AG09309 (cell line): ENCODE results near the gene FAM216A.
A peak's percentile ranks its signal among the peaks of the same experiment; 100 is the strongest.

Experiments
- DNase-seq: peaks from one replicate; pipeline ENCODE4 v3.0.0-alpha.2; 2010; ENCODE audit warnings: low read depth
- H3K4me3 ChIP-seq: 2 replicates; pipeline ENCODE4 v1.5.1; 2011; ENCODE audit warnings: mild to moderate bottlenecking, low read depth, low read length, moderate library complexity; ENCODE audit not compliant: control insufficient read depth
- TF ChIP-seq, protein P1 (sequence below): IDR thresholded peaks from 2 replicates; pipeline ENCODE4 v1.5.1; 2011; ENCODE audit warnings: mild to moderate bottlenecking, low read depth, low read length, inconsistent platforms; ENCODE audit not compliant: insufficient read depth, control insufficient read depth; ENCODE audit errors: missing control alignments

FAM216A gene

GRCh38 chr12:110431957-110432587 lies 36.6 kb upstream of the FAM216A start:
- no peak for DNase-seq
- H3K4me3 ChIP-seq: no peak overlapping the region
- TF ChIP-seq, protein P1, sequence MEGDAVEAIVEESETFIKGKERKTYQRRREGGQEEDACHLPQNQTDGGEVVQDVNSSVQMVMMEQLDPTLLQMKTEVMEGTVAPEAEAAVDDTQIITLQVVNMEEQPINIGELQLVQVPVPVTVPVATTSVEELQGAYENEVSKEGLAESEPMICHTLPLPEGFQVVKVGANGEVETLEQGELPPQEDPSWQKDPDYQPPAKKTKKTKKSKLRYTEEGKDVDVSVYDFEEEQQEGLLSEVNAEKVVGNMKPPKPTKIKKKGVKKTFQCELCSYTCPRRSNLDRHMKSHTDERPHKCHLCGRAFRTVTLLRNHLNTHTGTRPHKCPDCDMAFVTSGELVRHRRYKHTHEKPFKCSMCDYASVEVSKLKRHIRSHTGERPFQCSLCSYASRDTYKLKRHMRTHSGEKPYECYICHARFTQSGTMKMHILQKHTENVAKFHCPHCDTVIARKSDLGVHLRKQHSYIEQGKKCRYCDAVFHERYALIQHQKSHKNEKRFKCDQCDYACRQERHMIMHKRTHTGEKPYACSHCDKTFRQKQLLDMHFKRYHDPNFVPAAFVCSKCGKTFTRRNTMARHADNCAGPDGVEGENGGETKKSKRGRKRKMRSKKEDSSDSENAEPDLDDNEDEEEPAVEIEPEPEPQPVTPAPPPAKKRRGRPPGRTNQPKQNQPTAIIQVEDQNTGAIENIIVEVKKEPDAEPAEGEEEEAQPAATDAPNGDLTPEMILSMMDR: no peak

GRCh38 chr12:110436231-110436630 lies 32.4 kb upstream of the FAM216A start:
- TF ChIP-seq, protein P1: no peak
- no peak overlapping the region for H3K4me3 ChIP-seq
- no peak for DNase-seq

DNA sequence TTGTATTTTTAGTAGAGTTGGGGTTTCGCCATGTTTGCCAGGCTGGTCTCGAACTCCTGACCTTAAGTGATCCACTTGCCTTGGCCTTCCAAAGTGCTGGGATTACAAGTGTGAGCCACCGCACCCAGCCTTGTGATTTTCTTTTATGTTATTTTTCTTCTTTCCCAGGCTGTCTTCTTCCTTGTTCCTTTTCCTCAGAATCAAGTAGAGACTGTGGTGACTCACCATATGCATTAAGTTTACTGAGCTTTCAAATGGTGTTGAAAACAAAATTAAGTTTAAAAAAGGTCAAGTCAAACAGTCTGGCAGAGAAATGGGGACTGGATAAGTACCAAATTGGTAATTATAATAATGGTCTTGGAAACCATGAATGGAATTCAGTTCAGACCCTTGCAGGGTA lies 24.2 kb upstream of the FAM216A start:
- no peak overlapping the region for H3K4me3 ChIP-seq
- no peak for DNase-seq
- TF ChIP-seq, protein P1: no peak

GRCh38 chr12:110449799-110450497 lies 18.7 kb upstream of the FAM216A start, which contains the start of gene ARPC3:
Gene ARPC3 (minus strand): TSS chr12:110450337. CDS start chr12:110450260, 77 bp downstream.
- TF ChIP-seq, protein P1: peak; percentile 90
- H3K4me3 ChIP-seq: peak within 1 kb of the TSS; percentile 99
- DNase-seq: peak; percentile 66

- DNase-seq: no peak
- H3K4me3 ChIP-seq: no peak overlapping the region
- TF ChIP-seq, protein P1: no peak
These were observed 17.4 kb upstream of the FAM216A start for GRCh38 chr12:110451263-110451662.

- TF ChIP-seq, protein P1: no peak
- DNase-seq: no peak
- H3K4me3 ChIP-seq: no peak overlapping the region
These were observed 14.9 kb upstream of the FAM216A start for GRCh38 chr12:110453569-110454296.
